HG03159 (cell line): ENCODE results near the gene PARD3.

Experiments
- ATAC-seq: cut with Tn5 transposase; IDR thresholded peaks from one replicate; pipeline ENCODE4 v1.9.1; 2021; ENCODE audit warnings: mild to moderate bottlenecking, moderate library complexity; ENCODE audit not compliant: unreplicated experiment

The PARD3 gene

DNA sequence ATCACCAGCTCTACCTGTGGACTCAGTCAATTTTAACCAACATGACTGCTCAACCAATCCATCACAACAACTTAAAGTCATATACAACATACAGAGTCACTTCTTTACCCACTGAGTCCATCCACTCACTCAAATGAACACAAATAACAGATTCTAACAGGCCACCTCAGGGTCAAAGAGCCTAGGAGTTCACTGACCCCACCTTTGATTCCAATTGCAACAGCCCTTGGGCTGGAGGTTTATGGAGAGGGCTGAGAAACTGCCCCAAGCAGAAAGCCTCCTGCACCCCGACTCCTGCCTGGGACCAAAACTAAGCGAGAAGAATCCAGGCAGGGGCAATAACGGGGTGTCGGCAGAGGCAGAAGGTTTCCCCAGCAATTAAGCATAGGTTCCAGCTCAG is 263.8 kb downstream of the PARD3 start:
- no peak for ATAC-seq

DNA sequence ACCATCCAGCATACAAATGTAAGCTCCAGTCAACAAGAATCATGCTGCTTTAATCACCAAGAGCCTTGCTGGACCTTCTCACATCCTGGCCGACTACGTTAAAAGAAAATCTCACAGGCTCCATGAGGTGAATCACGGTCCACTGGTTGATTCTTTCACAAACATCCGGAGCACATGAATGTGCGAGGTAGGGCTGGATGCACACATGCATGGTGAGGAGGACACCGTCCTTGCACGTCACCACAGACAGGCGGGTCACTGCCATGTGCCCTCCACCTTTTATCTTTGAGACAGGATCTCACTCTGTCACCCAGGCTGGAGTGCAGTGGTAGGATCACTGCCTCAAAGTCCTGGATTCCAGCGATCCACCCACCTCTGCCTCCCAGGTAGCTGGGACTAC is 265.1 kb downstream of the PARD3 start:
- ATAC-seq, result no peak

DNA sequence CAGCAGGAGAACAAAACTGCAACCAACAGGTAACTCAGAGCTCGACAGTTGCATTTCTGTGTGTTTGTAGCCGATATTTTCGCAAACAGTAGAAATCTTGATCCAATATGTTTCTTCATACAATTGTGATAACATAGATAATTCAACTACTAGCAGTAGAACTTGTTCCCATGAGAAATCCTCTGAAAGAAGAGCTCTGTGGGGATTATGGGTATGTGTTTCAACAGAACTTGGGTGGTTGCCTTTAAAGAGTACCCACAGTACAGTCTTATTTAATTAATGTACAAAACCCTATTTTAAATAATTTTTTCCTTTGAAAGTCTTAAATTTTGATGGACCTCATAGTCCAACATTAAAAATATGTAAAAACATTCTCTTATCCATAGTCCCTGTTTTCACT is 266.1 kb downstream of the PARD3 start:
- ATAC-seq, result no peak

- no peak for ATAC-seq
Observed at GRCh38 chr10:34548466-34548865, 266.6 kb downstream of the PARD3 start.

- ATAC-seq, result no peak
Observed at GRCh38 chr10:34547695-34548094, 267.4 kb downstream of the PARD3 start.

GRCh38 chr10:34547291-34547690 is 267.8 kb downstream of the PARD3 start:
- ATAC-seq, result no peak

DNA sequence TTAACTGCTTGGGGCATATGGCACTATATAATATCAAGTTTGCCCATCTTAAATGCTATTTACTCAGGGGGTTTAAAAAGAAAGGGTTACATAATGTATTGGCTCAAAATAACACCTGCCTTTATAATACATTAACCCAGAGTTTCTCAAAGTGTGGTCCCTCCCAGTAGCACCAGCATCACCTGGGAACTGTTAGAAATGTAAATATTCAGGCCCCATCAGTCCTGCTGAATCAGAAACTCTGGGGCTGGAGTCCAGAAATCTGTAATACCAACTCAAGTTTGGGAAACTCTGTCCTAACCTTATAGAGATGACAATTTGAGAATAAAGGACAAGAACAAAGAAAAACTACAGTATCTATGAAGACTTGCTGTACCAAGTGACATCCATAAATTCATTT is 270.7 kb downstream of the PARD3 start:
- ATAC-seq, result no peak

GRCh38 chr10:34543716-34544115 is 271.4 kb downstream of the PARD3 start:
- ATAC-seq, result no peak

- ATAC-seq, result no peak
Observed at GRCh38 chr10:34540492-34540891, 274.6 kb downstream of the PARD3 start.

DNA sequence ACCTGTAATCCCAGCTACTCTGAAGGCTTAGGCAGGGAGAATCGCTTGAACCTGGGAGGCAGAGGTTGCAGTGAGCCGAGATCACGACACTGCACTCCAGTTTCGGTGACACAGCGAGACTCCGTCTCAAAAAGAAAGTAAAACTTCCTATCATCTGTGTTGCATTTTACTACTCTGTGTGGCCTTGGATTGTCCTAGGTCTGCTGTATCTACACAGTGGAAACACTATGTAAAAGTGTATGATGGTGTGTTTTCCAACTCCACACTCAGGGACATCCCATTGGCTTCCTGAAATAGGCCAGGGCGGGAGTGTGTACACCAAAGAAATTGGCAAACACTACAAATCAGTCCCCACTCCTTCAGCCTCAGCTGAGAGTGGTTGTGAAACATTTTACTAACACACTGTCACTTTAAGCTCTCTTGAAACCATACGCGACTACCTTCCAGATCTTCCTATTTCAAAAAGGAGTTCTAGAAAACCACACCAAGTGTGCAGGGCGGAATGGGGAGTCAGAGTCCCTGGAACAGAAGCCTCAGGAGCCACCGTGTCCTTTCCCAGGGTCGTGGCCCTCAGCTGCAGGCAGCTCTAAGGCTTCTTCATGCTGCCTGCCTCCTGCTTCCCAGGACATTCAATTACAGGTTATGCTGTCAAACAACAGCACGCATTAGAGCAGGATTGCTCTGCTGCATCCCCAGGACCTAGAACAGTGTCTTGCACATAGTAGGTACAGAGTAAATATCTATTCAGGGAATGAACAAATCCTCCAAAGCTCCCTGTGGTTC is 275.4 kb downstream of the PARD3 start:
- ATAC-seq, result no peak

GRCh38 chr10:34538281-34538829 is 276.7 kb downstream of the PARD3 start:
- ATAC-seq, result peak; percentile 40

- peak; percentile 86 for ATAC-seq
Observed at GRCh38 chr10:34537629-34538231, 277.4 kb downstream of the PARD3 start.

- no peak for ATAC-seq
Observed at GRCh38 chr10:34535872-34536271, 279.2 kb downstream of the PARD3 start.

- ATAC-seq, result no peak
Observed at GRCh38 chr10:34530778-34531177, 284.3 kb downstream of the PARD3 start.

DNA sequence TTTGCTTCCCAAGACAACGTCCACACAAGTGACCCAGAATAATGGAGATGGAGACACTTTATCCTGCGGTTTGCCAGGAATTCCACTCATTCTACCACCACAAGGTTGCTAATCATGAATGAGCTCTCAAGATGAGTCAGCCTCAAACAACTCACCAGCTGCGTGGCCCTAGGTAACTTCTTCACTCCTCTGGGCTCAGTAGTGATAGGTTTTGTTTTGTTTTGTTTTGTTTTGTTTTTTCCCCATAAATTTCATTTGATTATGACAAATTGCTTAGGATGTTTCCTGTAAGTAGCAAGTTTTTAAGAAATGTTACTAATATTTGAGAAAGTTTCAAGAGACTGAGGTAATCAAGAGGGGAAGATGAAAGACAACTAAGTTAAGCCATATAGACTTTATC is 286.8 kb downstream of the PARD3 start:
- no peak for ATAC-seq

- no peak for ATAC-seq
Observed at GRCh38 chr10:34526758-34527730, 288.1 kb downstream of the PARD3 start.

DNA sequence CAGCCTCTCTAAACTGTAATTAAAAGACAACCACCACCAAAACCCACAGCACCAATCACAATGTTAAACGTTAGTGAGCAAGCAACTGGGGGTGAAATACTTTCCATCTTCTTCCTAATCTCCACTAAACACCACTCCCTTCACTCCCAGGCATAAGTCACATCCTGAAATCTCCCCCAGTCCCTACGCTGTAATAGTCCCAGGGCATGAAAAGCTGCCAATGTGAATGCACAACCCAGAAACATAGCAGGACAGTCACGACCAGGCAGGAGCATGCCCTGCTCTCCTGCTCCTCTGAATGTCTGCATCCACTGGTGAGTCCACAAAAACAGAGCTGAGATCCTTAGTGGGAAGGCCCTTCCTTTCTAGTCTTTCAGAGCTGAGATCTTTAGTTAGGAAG is 288.9 kb downstream of the PARD3 start:
- no peak for ATAC-seq

GRCh38 chr10:34524369-34525091 is 290.6 kb downstream of the PARD3 start:
- ATAC-seq, result no peak

DNA sequence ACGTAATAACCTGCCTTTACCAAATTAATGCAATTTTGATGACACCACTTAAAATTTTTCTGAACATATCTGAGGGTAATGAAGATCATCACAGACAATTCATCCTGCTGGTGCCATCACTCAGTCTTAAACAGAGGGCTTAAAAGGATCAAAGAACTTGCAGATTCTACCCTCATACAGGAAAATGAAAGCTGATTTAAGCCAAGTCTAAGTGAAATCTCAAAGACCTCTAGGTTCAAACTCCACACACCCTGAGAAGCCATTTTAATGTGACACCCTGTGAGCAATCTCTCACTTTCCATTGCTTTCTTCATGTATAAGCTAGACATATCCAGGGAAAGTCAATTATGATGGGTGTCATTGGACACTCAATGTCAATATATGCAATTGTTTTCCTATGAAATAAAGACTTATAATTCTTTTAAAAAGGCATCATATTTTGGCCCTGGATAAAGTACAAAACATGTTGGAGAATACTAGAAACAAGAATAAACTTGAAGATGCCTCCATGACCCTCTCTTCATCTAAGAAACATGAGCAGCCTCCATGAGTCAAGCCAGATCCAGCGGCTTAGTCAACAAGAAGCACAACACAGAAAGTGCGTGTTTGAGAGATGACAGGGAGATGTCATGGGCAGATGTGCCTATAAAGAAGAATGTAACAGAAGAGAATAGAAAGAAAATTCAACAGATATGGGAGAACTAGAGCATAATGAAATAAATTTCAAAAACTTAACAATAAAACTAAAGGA is 291.9 kb downstream of the PARD3 start:
- no peak for ATAC-seq

GRCh38 chr10:34522546-34522945 is 292.6 kb downstream of the PARD3 start:
- no peak for ATAC-seq
